ENCODE measurements around the gene GBF1.
A peak's percentile ranks its signal among the peaks of the same experiment; 100 is the strongest.

GBF1 gene

GRCh38 chr10:102394801-102395399 lies 149.6 kb downstream of the GBF1 start:
- DNase-seq (ENCODE audit: low read depth in 2 of 2) = no peak

GRCh38 chr10:102395400-102396316 lies 150.3 kb downstream of the GBF1 start, which contains the start of gene NFKB2:
Gene NFKB2, plus strand, starts transcription at chr10:102395705. Its CDS starts 255 bp downstream, at chr10:102395960.
- peak in 1 of 2 experiments; percentile 54 for DNase-seq (ENCODE audit: low read depth in 2 of 2)

GRCh38 chr10:102396317-102396650 lies 151.0 kb downstream of the GBF1 start:
- DNase-seq (ENCODE audit: low read depth in 2 of 2) = no peak

- no peak for DNase-seq (ENCODE audit: low read depth in 2 of 2)
Measured at GRCh38 chr10:102396730-102397151, 151.4 kb downstream of the GBF1 start.

GRCh38 chr10:102397222-102398171 lies 152.2 kb downstream of the GBF1 start:
- DNase-seq (ENCODE audit: low read depth in 2 of 2) = no peak

- DNase-seq (ENCODE audit: low read depth in 2 of 2) = no peak
Measured at GRCh38 chr10:102398172-102399020, 153.1 kb downstream of the GBF1 start.

- peak; percentile 56 to 59 for DNase-seq (ENCODE audit: low read depth in 2 of 2)
Measured at GRCh38 chr10:102399217-102400021, 154.1 kb downstream of the GBF1 start.

GRCh38 chr10:102400076-102400475 lies 154.7 kb downstream of the GBF1 start:
- no peak for DNase-seq (ENCODE audit: low read depth in 2 of 2)

GRCh38 chr10:102400598-102401341 lies 155.4 kb downstream of the GBF1 start:
- DNase-seq (ENCODE audit: low read depth in 2 of 2) = no peak

- no peak for DNase-seq (ENCODE audit: low read depth in 2 of 2)
Measured at GRCh38 chr10:102401342-102401654, 156.0 kb downstream of the GBF1 start.

- no peak for DNase-seq (ENCODE audit: low read depth in 2 of 2)
Measured at GRCh38 chr10:102401735-102402511, 156.6 kb downstream of the GBF1 start.

- DNase-seq (ENCODE audit: low read depth in 2 of 2) = no peak
Measured at GRCh38 chr10:102402512-102402896, 157.2 kb downstream of the GBF1 start.

- DNase-seq (ENCODE audit: low read depth in 2 of 2) = no peak
Measured at GRCh38 chr10:102403115-102403514, 157.8 kb downstream of the GBF1 start.

GRCh38 chr10:102404361-102405107 lies 159.2 kb downstream of the GBF1 start:
- no peak for DNase-seq (ENCODE audit: low read depth in 2 of 2)

- DNase-seq (ENCODE audit: low read depth in 2 of 2) = no peak
Measured at GRCh38 chr10:102405108-102405571, 159.8 kb downstream of the GBF1 start.

GRCh38 chr10:102405632-102406031 lies 160.3 kb downstream of the GBF1 start:
- DNase-seq (ENCODE audit: low read depth in 2 of 2) = no peak

GRCh38 chr10:102406815-102407214 lies 161.5 kb downstream of the GBF1 start:
- no peak for DNase-seq (ENCODE audit: low read depth in 2 of 2)

Measured in fibroblast of skin of left quadriceps (primary cell).